Medulla oblongata (tissue), 1 donor: ENCODE measurements around the gene AUTS2.

Source experiments
- DNase-seq: peaks from one replicate; pipeline ENCODE4 v3.0.0-alpha.2; 2015; ENCODE audit errors: extremely low spot score

AUTS2 gene

DNA sequence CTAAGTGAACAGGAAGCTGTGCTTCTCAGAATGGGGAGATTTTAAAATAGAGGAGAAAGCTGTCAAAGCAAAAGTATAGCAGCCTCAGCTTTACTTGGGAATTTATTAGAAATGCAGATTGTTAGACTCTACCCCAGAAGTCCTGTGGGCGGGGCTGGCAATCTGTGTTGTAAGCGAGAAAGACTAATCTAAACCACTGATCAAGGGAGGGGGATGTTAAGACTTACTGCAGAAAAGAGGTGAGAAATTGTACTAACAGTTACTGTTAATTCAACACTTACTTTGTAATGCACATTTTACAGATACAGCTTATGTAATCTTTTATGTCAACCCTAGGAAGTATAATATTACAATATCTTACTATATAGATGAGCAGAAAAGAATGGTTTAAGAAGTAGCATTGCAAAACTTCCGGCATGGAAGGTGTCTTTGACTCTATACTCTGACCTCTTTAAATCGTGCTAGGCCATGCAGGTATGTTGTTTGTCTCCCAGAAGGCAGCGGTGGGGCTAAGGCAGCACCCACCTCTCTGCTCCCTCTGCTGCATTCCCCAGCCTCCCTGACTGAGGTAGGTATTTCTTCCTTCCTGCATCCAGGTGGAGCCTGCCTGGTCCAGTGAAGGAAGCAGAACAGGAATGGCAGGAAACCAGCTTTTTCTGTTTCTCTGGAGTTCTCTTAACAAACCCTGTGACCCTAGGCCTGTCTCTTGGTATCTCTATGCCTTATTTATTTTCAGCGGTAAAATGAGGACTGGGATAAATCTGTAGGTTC lies 462.2 kb downstream of the AUTS2 start:
- no peak for DNase-seq

DNA sequence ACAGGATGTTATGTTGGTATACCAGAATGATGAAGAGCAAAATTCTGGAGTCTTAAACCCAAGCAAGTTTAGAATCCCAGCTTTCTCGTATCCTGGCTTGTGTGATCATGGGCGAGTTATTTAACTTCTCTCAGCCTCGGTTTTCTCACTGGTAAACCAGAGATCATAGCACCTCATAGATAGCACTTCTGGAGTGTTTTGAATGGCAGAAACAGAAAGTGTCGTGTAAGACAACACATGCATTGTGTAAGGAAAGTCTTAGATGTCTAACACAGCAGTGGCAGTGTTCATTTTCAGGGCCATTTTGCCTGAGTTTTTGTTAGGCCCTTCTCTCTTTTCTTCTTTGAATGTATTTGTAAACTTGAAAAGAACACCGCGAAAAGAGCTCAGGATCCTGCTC lies 465.1 kb downstream of the AUTS2 start:
- DNase-seq = no peak

- DNase-seq = no peak
Measured at GRCh38 chr7:70063927-70064326, 465.7 kb downstream of the AUTS2 start.

- no peak for DNase-seq
Measured at GRCh38 chr7:70066844-70067243, 468.6 kb downstream of the AUTS2 start.

DNA sequence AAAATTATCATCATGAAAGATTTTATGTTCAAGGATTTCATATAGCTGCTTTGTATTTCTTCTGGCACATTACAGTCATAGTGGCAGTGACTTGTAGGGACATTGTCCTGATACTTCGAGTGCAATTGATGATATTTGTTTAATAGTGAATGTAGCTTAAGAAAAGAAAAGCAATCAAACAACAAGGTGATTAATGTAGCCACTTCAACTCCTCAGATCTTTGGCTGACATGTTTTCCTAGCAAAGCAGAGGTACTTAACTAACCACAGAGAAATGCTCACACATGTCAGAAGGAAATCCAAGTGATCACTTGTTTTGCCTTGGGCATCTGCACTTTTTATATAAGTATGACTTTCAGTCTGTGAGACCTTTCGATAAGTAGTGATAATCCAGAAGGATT lies 470.3 kb downstream of the AUTS2 start:
- DNase-seq = no peak

- no peak for DNase-seq
Measured at GRCh38 chr7:70069977-70070376, 471.7 kb downstream of the AUTS2 start.

- no peak for DNase-seq
Measured at GRCh38 chr7:70071766-70072165, 473.5 kb downstream of the AUTS2 start.

- DNase-seq = no peak
Measured at GRCh38 chr7:70072220-70072619, 473.9 kb downstream of the AUTS2 start.

DNA sequence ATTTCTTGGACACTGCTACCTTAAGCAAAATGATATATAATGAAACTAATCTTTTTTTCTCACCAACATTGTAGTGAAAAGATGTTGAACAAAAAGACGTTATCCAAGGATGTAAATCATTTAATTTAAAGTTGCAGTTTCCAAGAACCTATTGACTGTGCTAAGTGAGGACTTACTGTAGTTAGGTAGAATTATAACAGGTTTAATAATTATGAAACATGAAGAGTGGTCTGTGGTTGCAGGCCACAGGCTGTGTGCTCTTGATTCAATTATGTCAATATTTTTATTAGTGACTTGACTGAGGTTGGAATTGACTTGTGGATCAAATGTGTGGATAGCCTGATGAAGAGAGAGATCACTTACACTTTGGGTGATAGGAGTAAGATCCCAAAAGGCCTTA lies 478.1 kb downstream of the AUTS2 start:
- no peak for DNase-seq

GRCh38 chr7:70082099-70082611 lies 483.9 kb downstream of the AUTS2 start:
- DNase-seq = no peak

DNA sequence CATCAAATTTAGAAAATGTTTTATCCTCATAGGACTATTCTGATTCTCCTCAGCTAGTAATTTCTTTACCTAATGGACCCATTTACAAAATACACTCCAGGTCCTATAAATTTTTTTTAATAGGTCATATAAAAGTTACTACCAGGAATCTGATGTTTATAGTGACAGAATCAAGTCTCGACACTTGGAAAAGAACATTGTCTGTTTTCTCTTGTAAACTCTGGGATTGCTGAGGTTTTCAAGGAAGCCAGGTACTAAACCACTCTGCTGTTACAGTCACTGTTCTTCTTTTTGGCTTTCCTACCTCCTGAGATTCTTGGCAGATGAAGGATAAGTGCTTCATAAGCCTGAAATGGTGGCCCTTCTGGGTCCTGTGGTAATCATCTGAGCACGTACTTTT lies 493.1 kb downstream of the AUTS2 start:
- DNase-seq = no peak

DNA sequence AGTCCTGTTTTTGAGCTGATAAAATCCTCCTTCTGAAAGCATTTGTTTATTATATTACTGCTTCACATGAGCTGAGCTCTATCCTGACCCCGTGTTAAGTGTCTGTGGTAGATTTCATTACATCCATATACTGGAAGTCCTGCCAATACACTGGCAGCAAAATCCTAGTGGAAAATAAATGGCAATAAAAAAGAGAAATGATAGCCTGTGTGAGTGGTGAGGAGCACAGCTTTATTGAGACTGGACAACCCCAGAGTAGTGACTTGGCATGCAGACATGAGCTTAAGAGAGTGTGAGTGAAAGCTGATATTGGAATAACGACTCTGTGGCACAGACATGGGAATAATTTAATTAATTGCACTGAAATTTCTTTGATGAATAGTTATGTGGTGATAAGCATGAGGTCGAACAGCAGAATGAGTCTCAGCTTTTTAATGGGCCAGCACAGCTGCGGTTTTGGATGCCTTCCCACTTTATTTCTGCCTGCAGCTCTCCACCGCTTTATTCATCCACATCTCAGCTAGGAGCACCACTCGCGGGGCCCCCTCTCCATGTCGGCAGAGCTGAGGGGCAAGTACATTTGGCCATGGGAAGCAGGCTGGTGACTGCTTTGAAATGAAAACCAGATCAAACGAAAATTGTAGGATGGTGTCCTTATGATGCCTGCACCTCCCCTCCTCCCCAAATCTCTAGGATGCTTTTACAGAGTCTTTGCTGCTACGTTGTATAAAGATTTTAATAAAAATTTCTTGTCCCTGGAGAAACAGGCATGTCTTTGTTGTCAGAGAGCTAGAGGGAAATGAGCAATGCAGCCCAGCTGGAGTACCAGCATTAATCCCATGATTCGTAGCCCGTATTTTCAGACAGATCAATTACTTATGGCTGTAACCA lies 494.3 kb downstream of the AUTS2 start:
- peak; percentile 18 for DNase-seq

DNA sequence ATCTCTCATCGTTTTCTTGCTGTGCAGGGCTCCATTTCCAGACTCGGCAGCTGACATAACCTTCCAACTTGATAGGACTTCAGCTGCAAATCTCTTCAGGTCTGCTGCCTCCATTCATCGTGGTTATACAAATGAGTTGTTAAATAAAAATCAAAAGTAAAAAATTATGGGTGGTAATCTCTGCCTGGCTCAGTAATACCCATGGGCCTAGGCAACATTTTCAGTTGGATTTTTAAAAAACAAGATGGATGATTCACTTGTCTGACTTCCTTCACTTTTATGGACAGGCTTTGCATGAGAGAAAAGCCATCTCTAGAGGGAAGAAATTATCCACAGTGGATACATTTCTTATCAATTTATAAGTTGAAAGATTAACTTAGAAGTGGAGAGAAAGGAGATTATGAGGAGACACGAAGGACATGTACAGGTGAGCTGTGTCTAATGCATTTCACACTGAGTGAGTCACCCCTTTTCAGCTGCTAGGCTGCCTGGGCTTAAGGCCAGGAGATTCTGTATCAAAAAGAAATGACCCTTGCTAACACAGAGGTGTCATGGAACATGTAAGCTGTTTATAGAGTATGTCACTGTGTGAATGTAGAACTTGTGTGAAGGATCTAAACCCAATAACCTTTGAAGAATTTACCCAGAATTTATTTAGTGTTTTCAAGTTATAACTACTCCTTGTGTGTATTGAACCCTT lies 495.1 kb downstream of the AUTS2 start:
- no peak for DNase-seq

- no peak for DNase-seq
Measured at GRCh38 chr7:70094831-70095230, 496.6 kb downstream of the AUTS2 start.

DNA sequence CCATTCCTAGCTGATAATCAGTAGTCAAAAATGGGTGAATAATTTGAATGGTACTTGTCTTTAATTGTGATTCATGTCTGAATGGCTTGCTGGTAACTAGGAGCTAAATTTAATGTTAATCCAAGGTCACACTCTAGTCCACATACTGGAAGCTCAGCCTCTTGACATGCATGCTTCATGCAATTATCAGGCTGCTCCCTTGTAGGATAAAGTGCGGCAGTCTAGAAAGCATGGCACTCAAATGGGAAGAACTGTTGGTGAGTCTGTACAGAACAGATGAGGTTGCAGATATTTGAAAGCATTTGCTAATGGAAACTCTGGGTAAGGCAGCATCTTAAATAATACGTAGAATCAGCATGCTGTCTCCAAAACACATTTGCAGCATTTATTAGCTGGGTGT lies 499.4 kb downstream of the AUTS2 start:
- DNase-seq = no peak

DNA sequence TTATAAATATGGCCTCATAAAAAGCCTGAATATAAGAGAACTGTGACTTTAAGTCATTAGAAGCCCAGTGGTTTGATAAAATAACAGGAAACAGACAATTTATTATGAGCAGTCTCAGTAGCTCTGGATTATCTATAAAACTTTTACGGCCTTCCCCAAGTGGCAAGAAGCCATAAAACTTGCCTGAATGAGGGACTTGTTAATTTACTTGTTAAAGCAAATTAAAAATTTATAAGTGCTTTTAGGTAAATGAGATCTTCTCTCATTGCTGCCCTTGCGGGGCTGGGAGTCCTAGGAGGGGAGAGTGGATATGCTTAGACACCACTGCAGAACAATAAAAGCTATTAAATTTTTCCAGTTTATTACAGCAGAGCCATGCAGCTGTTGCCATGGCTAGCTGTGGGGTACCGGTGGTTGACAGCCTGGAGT lies 499.9 kb downstream of the AUTS2 start:
- no peak for DNase-seq

- peak; percentile 11 for DNase-seq
Measured at GRCh38 chr7:70098905-70099672, 500.8 kb downstream of the AUTS2 start.

- no peak for DNase-seq
Measured at GRCh38 chr7:70104243-70104642, 506.0 kb downstream of the AUTS2 start.

DNA sequence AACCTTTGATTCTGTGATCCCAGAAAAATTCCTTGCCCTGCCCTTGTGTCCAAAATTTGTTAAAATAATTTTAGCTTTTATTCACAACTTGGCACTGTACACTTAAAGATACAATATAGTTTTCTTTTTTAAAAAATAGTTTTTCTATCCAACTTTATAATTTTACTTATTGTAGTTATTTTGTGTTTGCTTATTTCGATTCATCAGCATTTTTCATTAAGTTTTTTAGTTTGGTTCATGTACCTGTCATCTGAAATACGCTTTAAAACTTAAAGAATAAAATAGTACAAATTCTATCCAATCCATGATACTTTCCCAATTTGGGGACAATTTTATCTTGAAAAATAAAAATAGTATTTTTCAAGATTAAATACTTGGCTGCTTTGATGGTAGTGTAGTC lies 514.8 kb downstream of the AUTS2 start:
- no peak for DNase-seq

- DNase-seq = no peak
Measured at GRCh38 chr7:70113536-70113935, 515.3 kb downstream of the AUTS2 start.

GRCh38 chr7:70114806-70115205 lies 516.5 kb downstream of the AUTS2 start:
- DNase-seq = no peak
